NCI-H226 (cell line): Measurements from ENCODE around the gene C1QTNF9B.
"Not testable (repeated sequence)": the region's sequence is repeated elsewhere in the genome, so short reads cannot be mapped to it uniquely, and the experiment has no call there.

Source experiments
- DNase-seq: peaks from one replicate; pipeline ENCODE4 v3.0.0-alpha.2; 2015

Gene C1QTNF9B

GRCh38 chr13:23889615-23890607 lies 7.4 kb downstream of the C1QTNF9B start:
- DNase-seq: no peak

- peak; percentile 82 for DNase-seq
These were observed 8.4 kb downstream of the C1QTNF9B start, which contains the start of gene MIPEP for GRCh38 chr13:23888658-23889614. TSS of gene MIPEP (minus strand) at chr13:23889400. CDS start at chr13:23889320, 80 bp downstream.

- DNase-seq: not testable (repeated sequence)
These were observed 12.9 kb downstream of the C1QTNF9B start for GRCh38 chr13:23884361-23884760.

- no peak for DNase-seq
These were observed 14.0 kb downstream of the C1QTNF9B start for GRCh38 chr13:23883255-23883654.

- DNase-seq: not testable (repeated sequence)
These were observed 15.9 kb downstream of the C1QTNF9B start for GRCh38 chr13:23881402-23881800.

GRCh38 chr13:23880493-23881401 lies 16.6 kb downstream of the C1QTNF9B start:
- not testable (repeated sequence) for DNase-seq

- no peak for DNase-seq
These were observed 20.0 kb downstream of the C1QTNF9B start for GRCh38 chr13:23877286-23877685.

GRCh38 chr13:23876265-23876664 lies 21.0 kb downstream of the C1QTNF9B start:
- no peak for DNase-seq

GRCh38 chr13:23871616-23872220 lies 25.6 kb downstream of the C1QTNF9B start:
- no peak for DNase-seq

GRCh38 chr13:23870356-23871140 lies 26.8 kb downstream of the C1QTNF9B start:
- DNase-seq: no peak

- DNase-seq: no peak
These were observed 28.8 kb downstream of the C1QTNF9B start for GRCh38 chr13:23868521-23868920.

- peak; percentile 5 for DNase-seq
These were observed 30.2 kb downstream of the C1QTNF9B start for GRCh38 chr13:23867027-23867491.

- DNase-seq: no peak
These were observed 30.8 kb downstream of the C1QTNF9B start for GRCh38 chr13:23866420-23867026.

GRCh38 chr13:23865906-23866305 lies 31.4 kb downstream of the C1QTNF9B start:
- DNase-seq: no peak

- no peak for DNase-seq
These were observed 32.3 kb downstream of the C1QTNF9B start for GRCh38 chr13:23865026-23865425.

GRCh38 chr13:23861310-23861709 lies 36.0 kb downstream of the C1QTNF9B start:
- DNase-seq: no peak

GRCh38 chr13:23859904-23860303 lies 37.4 kb downstream of the C1QTNF9B start:
- no peak for DNase-seq

GRCh38 chr13:23859455-23859854 lies 37.8 kb downstream of the C1QTNF9B start:
- no peak for DNase-seq

GRCh38 chr13:23858546-23858945 lies 38.8 kb downstream of the C1QTNF9B start:
- no peak for DNase-seq
